ENCODE results near the gene SLC26A2.

GRCh38 chr5:149962601-149963300, 2.2 kb downstream of the SLC26A2 start:
- TF ChIP-seq CTCF (IDR thresholded peaks at IDR 0.05) (no peak), POLR2A (IDR thresholded peaks at IDR 0.05) (no peak)

All from heart left ventricle (tissue), 13 donors.